IPS-NIHi11 (cell line): ENCODE measurements around the gene GRK1.

Source experiments
- DNase-seq: peaks from one replicate; pipeline ENCODE4 v3.0.0; 2012; ENCODE audit warnings: mixed read lengths, low spot score

GRK1 gene

GRCh38 chr13:113650275-113650674 lies 16.7 kb upstream of the GRK1 start:
- DNase-seq, result no peak

GRCh38 chr13:113650731-113651148 lies 16.3 kb upstream of the GRK1 start:
- DNase-seq, result no peak

- DNase-seq, result no peak
Observed at GRCh38 chr13:113651511-113652403, 15.3 kb upstream of the GRK1 start.

- DNase-seq, result no peak
Observed at GRCh38 chr13:113652404-113653263, 14.4 kb upstream of the GRK1 start.

- DNase-seq, result no peak
Observed at GRCh38 chr13:113653264-113654174, 13.5 kb upstream of the GRK1 start.

GRCh38 chr13:113654175-113654560 lies 12.9 kb upstream of the GRK1 start:
- DNase-seq, result no peak

GRCh38 chr13:113654591-113655345 lies 12.3 kb upstream of the GRK1 start:
- no peak for DNase-seq

GRCh38 chr13:113655346-113656002 lies 11.5 kb upstream of the GRK1 start:
- DNase-seq, result no peak

GRCh38 chr13:113656003-113656588 lies 10.9 kb upstream of the GRK1 start:
- DNase-seq, result no peak

- no peak for DNase-seq
Observed at GRCh38 chr13:113656831-113657671, 10.0 kb upstream of the GRK1 start.

GRCh38 chr13:113657851-113658741 lies 8.9 kb upstream of the GRK1 start, which contains the start of gene ATP4B:
ATP4B (minus strand) TSS chr13:113658198; CDS start chr13:113658144, 54 bp downstream.
- no peak for DNase-seq

GRCh38 chr13:113658836-113659235 lies 8.2 kb upstream of the GRK1 start:
- DNase-seq, result no peak

GRCh38 chr13:113659337-113659736 lies 7.7 kb upstream of the GRK1 start:
- DNase-seq, result no peak

GRCh38 chr13:113660066-113660465 lies 7.0 kb upstream of the GRK1 start:
- no peak for DNase-seq

GRCh38 chr13:113661509-113661908 lies 5.5 kb upstream of the GRK1 start:
- DNase-seq, result no peak

GRCh38 chr13:113663934-113664333 lies 3.1 kb upstream of the GRK1 start:
- DNase-seq, result no peak

GRCh38 chr13:113664751-113665596 lies 2.0 kb upstream of the GRK1 start:
- DNase-seq, result no peak
